Bronchial epithelial cell (primary cell): ENCODE results near the gene MCCC2. TPM values are rescaled to one million over a fixed set of nuclear protein-coding genes. Genes with fewer than 3 reads are reported as not detected.
"Not testable (repeated sequence)": the region's sequence is repeated elsewhere in the genome, so short reads cannot be mapped to it uniquely, and the experiment has no call there.

Experiments used
- DNase-seq: peaks from one replicate; pipeline ENCODE4 v3.0.0-alpha.2; 2010; ENCODE audit warnings: low read depth
- FAIRE-seq: peaks from 2 replicates; lab custom pipeline; 2011; peaks lifted over from hg19 to GRCh38; lab: Jason Lieb, UNC
- H3K27me3 ChIP-seq: 2 replicates; pipeline ENCODE4 v1.5.1; 2011; ENCODE audit warnings: low read length; ENCODE audit not compliant: control insufficient read depth, insufficient read depth
- H3K36me3 ChIP-seq: 2 replicates; pipeline ENCODE4 v1.5.1; 2011; ENCODE audit warnings: low read length; ENCODE audit not compliant: control insufficient read depth, insufficient read depth
- H3K4me3 ChIP-seq: 2 replicates; pipeline ENCODE4 v1.5.1; 2011; ENCODE audit warnings: mild to moderate bottlenecking, low read depth, low read length, control low read depth
- CTCF ChIP-seq: IDR thresholded peaks from 2 replicates; pipeline ENCODE4 v1.5.1; 2011; ENCODE audit warnings: mild to moderate bottlenecking, moderate library complexity, low read length, control low read depth, inconsistent platforms; ENCODE audit not compliant: insufficient read depth, severe bottlenecking
- total RNA-seq: library from RNA; depleted of rRNA; stranded (reverse); fragments of >200 nt; gene quantifications from 2 replicates; pipeline ENCODE4 v1.2.1, GENCODE V29; 2014

Gene MCCC2
- total RNA-seq, 1 donor from 2014 or later, result 21.3 TPM

DNA sequence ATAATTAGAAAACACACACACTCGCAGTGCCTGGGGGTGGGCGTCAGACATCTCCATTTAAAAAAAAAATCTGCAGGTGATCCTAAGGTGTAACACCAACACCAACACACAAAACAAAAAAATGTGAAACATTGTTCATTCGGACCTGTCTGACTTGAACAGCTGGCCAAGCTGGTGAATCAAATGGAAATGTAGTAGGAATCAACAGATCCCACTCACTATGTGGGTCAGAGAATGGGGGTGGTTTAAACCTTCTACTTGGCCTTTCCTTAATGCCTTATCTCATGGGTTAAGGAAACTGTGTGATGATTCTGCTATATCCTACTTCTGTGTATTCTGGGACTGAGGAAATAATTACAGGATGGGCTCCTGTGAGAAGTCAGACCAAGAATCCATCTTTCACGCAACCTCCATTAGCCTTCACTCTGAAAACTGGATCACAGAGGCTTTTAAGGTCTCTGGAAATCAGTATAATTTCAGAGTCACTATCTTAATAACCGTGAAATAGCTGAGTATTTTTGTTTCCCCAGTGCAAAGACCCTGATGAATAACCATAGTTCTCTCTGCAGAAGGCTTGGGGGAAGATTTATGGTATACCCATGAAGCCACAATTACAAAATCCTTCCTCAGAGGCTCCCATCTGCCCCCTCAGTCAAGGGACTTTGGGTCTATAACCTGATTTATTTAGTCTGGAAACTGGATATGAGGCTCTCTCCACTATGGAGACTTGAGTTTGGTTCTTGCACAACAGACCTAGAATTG lies 17.2 kb upstream of the MCCC2 start:
- H3K4me3 ChIP-seq, result no peak overlapping the region
- H3K27me3 ChIP-seq, result no peaks in the 10 kb centered on the region
- FAIRE-seq (no peak), DNase-seq (no peak)
- no peaks in the 10 kb centered on the region for H3K36me3 ChIP-seq
- no peak for TF ChIP-seq CTCF

DNA sequence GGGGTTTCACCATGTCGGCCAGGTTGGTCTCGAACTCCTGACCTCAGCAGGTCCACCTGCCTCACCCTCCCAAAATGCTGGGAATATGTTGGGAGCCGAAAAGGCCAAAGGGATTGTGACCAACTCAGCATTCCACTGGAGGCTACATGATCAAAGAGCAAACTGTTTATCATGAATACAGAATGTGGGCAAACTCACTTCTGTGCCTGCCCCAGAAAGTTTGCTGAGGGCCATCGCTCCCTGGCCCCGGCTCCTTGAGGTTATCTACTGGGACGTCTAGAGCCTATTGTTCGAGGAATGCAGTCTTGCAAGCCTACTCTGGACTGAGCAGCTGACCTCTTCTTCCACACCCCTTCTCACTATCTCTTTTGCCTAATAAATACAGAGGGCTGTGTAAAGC lies 15.3 kb upstream of the MCCC2 start:
- not testable (repeated sequence) for DNase-seq, H3K27me3 ChIP-seq, H3K36me3 ChIP-seq, H3K4me3 ChIP-seq, FAIRE-seq

DNA sequence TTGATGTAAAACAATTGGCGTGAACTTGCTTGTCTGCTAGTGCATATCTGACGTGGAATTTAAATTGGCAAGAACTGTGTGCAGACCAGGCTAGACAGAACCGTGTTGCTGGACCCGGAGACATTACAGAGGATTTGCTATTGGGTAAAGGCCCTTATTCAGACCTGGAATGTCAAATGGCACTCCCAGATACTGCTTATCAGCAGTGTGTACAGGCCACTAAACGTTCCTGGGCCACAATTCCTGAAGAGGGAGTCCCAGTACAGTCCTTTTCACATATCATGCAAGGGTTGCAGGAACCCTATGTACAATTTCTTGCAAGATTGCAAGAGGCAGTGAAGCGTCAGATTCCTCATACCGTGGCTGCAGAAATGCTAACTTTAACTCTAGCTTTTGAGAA lies 13.5 kb upstream of the MCCC2 start:
- no peak for FAIRE-seq
- Histone ChIP-seq H3K36me3 (peaks cover 2% of the 10 kb centered on the region), H3K4me3 (no peak overlapping the region), H3K27me3 (no peaks in the 10 kb centered on the region)
- no peak for DNase-seq
- no peak for TF ChIP-seq CTCF

- H3K36me3 ChIP-seq, H3K27me3 ChIP-seq, H3K4me3 ChIP-seq, DNase-seq, FAIRE-seq: not testable (repeated sequence)
Measured at GRCh38 chr5:71575588-71575987, 11.6 kb upstream of the MCCC2 start.

GRCh38 chr5:71576241-71576640 lies 10.9 kb upstream of the MCCC2 start:
- no peak for FAIRE-seq
- DNase-seq, result no peak
- Histone ChIP-seq H3K27me3 (no peaks in the 10 kb centered on the region), H3K36me3 (peaks cover 2% of the 10 kb centered on the region), H3K4me3 (no peak overlapping the region)
- no peak for TF ChIP-seq CTCF

- H3K4me3 ChIP-seq, H3K36me3 ChIP-seq, DNase-seq, FAIRE-seq, H3K27me3 ChIP-seq: not testable (repeated sequence)
Measured at GRCh38 chr5:71577839-71578238, 9.3 kb upstream of the MCCC2 start.

- DNase-seq, result no peak
Measured at GRCh38 chr5:71582945-71583584, 4.1 kb upstream of the MCCC2 start.

More at GRCh38 chr5:71582945-71583584, 4.1 kb upstream of the MCCC2 start:
- no peak for TF ChIP-seq CTCF
- FAIRE-seq, result no peak
- H3K36me3 ChIP-seq, result peaks cover 2% of the 10 kb centered on the region
- H3K27me3 ChIP-seq, result no peaks in the 10 kb centered on the region
- no peak overlapping the region for H3K4me3 ChIP-seq
